ENCODE data around the gene AK5. TPM values are rescaled to one million over a fixed set of nuclear protein-coding genes. Genes with fewer than 3 reads are reported as not detected.
A peak's percentile ranks its signal among the peaks of the same experiment; 100 is the strongest.

AK5 gene
- total and polyA plus RNA-seq, 9 donors: 0.45 to 3.5 (median 0.82) TPM; not detected in 2

DNA sequence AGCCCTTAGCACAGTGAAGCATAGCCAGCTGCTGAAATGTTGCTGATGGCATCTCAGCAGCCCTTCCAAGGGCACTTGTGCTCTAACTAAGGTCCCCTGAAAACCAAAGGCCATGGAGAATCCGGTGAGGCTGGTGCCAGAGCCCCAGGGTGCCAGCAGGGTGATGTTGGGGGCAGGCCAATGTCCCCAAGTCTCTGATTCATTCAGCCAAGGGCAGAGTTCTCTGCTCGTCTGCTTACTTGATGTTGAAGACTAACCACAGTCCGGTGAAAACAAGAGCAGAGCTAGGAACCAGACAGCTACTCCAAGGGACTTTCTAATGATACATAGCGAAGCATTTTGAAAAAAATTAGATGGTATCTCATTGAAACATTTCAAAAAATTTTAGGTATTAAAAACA lies 250.8 kb downstream of the AK5 start:
- H3K4me3 ChIP-seq: no peak overlapping the region
- intact Hi-C loops (cut with DNase I): loop anchor here in 3 of 4 donors (10.0 kb wide), 1 partner anchor 388 kb away; no protein-coding TSS in a partner anchor
- DNase-seq: no peak

DNA sequence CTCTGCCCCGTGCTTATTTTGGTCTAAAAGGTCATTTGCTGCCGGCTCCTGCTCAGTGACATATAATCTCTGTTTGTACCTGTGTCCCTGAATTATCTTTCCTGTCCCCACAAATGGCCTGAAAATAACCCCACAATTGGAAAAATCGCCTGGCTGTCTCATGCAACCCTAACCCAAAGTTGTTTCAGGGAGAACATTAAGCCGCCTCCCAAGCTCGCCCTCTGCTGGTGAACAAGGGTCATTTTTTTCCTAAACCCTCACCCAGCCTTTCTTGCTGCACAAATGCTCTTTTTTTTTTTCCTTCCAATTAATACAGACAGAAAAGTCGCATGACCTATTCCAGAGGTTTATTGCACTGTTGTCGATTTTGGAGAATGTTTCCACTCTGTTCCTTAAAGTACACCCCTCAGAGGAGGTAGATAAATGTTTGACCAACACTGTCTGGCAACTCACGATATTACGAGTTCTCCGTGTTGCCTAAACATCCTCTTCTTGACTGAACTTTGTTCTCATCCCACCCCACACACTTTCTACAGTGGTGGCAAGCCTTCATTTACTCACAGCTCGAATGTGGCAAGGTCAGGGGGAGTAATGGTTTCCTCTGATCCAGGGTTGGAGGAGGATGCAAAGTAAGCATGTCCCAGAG lies 252.0 kb downstream of the AK5 start:
- TF ChIP-seq, protein P1, sequence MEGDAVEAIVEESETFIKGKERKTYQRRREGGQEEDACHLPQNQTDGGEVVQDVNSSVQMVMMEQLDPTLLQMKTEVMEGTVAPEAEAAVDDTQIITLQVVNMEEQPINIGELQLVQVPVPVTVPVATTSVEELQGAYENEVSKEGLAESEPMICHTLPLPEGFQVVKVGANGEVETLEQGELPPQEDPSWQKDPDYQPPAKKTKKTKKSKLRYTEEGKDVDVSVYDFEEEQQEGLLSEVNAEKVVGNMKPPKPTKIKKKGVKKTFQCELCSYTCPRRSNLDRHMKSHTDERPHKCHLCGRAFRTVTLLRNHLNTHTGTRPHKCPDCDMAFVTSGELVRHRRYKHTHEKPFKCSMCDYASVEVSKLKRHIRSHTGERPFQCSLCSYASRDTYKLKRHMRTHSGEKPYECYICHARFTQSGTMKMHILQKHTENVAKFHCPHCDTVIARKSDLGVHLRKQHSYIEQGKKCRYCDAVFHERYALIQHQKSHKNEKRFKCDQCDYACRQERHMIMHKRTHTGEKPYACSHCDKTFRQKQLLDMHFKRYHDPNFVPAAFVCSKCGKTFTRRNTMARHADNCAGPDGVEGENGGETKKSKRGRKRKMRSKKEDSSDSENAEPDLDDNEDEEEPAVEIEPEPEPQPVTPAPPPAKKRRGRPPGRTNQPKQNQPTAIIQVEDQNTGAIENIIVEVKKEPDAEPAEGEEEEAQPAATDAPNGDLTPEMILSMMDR (IDR thresholded peaks at IDR 0.05): peak; percentile 37 to 58 (median 38)
- TF ChIP-seq POLR2A (IDR thresholded peaks at IDR 0.05) (no peak), EP300 (IDR thresholded peaks at IDR 0.05) (no peak)
- DNase-seq: peak; percentile 31 to 59 (median 56)
- intact Hi-C loops (cut with DNase I): loop anchor here in 3 of 4 donors (10.0 kb wide), 1 partner anchor 389 kb away; no protein-coding TSS in a partner anchor
- Histone ChIP-seq H3K9me3 (no peaks in the 10 kb centered on the region), H3K4me1 (ENCODE audit: insufficient read depth) (no peaks in the 10 kb centered on the region), H3K4me3 (no peak overlapping the region), H3K27ac (no peak overlapping the region), H3K36me3 (no peaks in the 10 kb centered on the region), H3K27me3 (no peaks in the 10 kb centered on the region)
- WGBS, 3 donors: 20 to 25% (median 21%) methylated on average over 11 of the region's 11 CpGs

More for the DNA sequence above, 250.8 kb downstream of the AK5 start:
- TF ChIP-seq, protein P1 (IDR thresholded peaks at IDR 0.05): no peak
- TF ChIP-seq POLR2A (IDR thresholded peaks at IDR 0.05) (no peak), EP300 (IDR thresholded peaks at IDR 0.05) (no peak)
- no peaks in the 10 kb centered on the region for H3K36me3 ChIP-seq
- no peaks in the 10 kb centered on the region for H3K9me3 ChIP-seq
- no peak overlapping the region for H3K27ac ChIP-seq
- no peaks in the 10 kb centered on the region for H3K27me3 ChIP-seq
- 79 to 88% (median 82%) methylated on average over 4 of the region's 4 CpGs for WGBS, 3 donors
- no peaks in the 10 kb centered on the region for H3K4me1 ChIP-seq (ENCODE audit: insufficient read depth)

DNA sequence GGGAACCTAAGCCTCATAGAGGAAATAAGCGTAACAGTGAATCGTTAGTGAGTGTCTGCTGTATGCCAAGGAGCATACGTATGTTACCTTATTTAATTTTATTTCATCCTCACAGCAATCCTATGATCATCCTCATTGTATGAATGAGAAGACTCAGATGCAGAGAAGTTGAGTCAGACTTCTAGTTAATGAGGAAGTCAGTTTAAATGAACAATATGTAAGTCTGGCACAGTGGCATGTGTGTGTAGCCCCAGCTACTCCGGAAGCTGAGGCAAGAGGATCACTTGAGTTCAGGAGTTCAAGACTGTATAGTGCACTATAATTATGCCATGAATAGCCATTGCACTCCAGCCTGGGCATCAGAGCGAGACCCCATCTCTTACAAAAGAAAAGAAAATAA lies 252.6 kb downstream of the AK5 start:
- intact Hi-C loops (cut with DNase I): loop anchor here in 3 of 4 donors (10.0 kb wide), 1 partner anchor 390 kb away; no protein-coding TSS in a partner anchor
- Histone ChIP-seq H3K27ac (no peak overlapping the region), H3K36me3 (no peaks in the 10 kb centered on the region), H3K9me3 (no peaks in the 10 kb centered on the region), H3K27me3 (no peaks in the 10 kb centered on the region), H3K4me1 (ENCODE audit: insufficient read depth) (no peaks in the 10 kb centered on the region), H3K4me3 (no peak overlapping the region)
- TF ChIP-seq POLR2A (IDR thresholded peaks at IDR 0.05) (no peak), EP300 (IDR thresholded peaks at IDR 0.05) (no peak)
- TF ChIP-seq, protein P1 (IDR thresholded peaks at IDR 0.05): no peak
- DNase-seq: no peak
- WGBS, 3 donors: 83 to 89% (median 89%) methylated on average over 5 of the region's 5 CpGs

DNA sequence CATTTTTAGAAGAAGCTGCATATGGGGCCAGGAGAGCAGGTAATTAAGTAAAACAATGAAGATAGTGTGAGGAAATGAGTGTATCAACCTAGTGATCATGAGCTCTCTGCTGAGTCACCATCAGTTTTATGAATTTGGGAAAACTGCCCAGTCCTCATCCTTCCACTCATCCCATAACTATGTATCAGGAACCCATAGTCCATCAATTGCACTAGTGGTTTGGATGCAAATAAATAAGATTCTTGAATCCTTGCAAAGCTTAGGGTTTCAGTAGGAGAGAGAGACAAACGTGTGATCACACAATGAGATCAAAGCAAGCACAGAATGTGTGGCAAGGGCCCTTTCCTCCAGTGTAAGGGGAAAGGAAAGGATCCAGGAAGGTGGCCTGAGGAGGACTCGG lies 255.0 kb downstream of the AK5 start:
- Histone ChIP-seq H3K9me3 (no peaks in the 10 kb centered on the region), H3K27me3 (no peaks in the 10 kb centered on the region), H3K27ac (no peak overlapping the region), H3K4me1 (ENCODE audit: insufficient read depth) (no peaks in the 10 kb centered on the region), H3K4me3 (no peak overlapping the region), H3K36me3 (no peaks in the 10 kb centered on the region)
- no peak for DNase-seq
- TF ChIP-seq EP300 (IDR thresholded peaks at IDR 0.05) (no peak), POLR2A (IDR thresholded peaks at IDR 0.05) (no peak)
- TF ChIP-seq, protein P1 (IDR thresholded peaks at IDR 0.05): no peak
- 66 to 73% (median 71%) methylated on average over 2 of the region's 2 CpGs for WGBS, 3 donors
- intact Hi-C loops (cut with DNase I): loop anchor here in 3 of 4 donors (10.0 kb wide), 1 partner anchor 392 kb away; no protein-coding TSS in a partner anchor

Measured in ovary (tissue), 9 donors.